GM19035 (cell line): ENCODE data around the gene DSE.
"Not testable (repeated sequence)": the region's sequence is repeated elsewhere in the genome, so short reads cannot be mapped to it uniquely, and the experiment has no call there.

ENCODE experiments used
- ATAC-seq: cut with Tn5 transposase; IDR thresholded peaks from one replicate; pipeline ENCODE4 v1.9.1; 2021; ENCODE audit not compliant: unreplicated experiment

DSE gene

GRCh38 chr6:116370760-116371119, at the start of gene DSE:
TSS of gene DSE (plus strand) at chr6:116370947. CDS start at chr6:116399251, 28,304 bp downstream.
- ATAC-seq, result peak; percentile 78

GRCh38 chr6:116321933-116322332, 48.8 kb upstream of the DSE start:
- ATAC-seq, result not testable (repeated sequence)

GRCh38 chr6:116323863-116324262, 46.9 kb upstream of the DSE start:
- no peak for ATAC-seq

DNA sequence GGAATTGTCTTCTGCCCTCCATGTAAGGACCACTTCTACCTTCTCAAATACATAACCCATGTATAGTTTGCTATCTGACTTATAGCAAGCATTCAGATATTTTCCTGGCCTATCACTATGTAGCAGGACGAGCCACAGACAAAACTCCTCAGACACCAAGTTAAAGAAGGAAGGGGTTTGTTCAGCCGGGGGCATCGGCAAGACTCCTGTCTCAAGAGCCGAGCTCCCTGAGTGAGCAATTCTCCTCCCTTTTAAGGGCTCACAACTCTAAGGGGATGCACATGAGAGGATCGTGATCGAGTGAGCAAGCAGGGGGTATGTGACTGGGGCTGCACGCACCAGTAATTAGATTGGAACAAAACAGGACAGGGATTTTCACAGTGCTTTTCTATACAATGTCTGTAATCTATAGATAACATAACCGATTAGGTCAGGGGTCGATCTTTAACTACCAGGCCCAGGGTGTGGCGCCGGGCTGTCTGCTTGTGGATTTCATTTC, 45.1 kb upstream of the DSE start:
- ATAC-seq, result not testable (repeated sequence)

DNA sequence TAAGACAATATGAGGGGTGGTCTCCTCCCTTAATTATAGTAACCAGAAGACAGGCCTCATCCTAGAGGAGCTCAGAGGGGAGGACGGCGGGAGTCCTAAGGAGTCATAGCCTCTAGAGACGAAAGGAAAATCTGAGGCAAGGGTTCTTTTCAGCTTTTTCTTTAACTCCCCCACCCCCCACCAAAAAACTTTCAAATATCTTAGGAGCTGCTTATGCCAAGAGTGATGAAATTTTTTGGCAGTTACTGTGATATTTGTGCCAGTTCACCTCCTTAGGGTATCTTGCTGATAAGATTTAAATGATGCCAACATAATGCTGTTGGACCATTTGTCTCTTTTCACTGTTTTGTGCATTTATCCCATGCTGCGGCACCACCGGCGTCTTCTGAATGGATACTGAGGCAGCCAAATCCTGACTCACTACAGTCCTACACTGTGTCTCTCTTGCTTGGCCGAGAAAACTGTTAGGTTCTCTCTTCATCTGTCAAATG, 44.5 kb upstream of the DSE start:
- no peak for ATAC-seq

DNA sequence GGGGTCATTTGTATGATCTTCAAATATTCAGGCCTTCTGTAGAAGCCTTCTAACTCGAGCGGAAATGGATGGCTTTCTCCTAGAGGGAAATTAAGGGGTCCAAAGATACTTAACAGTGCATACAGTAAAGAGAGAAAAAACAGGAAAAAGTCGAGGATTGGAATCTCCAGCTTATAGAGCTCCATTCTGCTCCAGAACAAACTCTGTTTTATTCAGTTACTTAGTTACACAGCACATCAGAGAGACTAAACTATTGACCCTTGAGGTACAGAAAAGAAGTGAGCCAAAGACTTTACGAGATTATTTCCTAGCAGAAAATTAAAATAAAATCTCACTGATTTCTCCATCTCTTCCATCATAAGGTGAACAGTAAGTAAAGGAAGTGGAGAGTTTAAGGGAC, 43.8 kb upstream of the DSE start:
- ATAC-seq, result no peak

DNA sequence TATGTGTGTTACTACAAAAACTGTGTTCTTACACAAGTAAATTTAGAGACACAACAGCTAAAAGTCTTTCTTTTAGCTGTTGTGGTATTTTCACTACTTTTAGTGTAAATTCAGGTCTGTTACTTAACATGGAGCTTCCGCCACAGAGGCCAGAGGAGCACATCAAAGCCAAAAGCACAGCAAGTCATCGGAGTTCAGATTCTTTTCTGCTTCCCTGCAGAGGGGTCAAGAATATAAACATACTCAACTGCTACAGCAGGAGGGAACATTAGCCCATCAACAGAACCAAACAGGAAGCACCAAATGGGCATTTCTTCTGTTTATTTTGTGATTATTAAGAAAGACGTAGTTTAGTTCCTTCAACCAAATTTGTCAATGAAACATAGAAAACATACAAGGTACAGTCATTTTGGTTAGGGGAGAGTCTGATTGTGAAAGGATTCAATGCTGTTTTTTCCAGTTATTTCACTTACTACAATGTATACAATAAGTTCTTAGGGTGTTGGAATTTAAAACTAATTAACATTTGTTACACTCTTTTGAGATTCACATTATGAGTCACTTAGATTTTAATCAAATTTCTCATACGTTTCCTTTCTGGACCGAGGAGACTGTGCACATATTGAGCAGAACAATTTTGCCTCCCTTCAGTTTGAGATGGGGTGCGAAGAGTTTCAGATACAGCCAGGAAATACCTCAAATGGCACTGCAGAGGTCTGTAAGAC, 42.8 kb upstream of the DSE start:
- no peak for ATAC-seq

DNA sequence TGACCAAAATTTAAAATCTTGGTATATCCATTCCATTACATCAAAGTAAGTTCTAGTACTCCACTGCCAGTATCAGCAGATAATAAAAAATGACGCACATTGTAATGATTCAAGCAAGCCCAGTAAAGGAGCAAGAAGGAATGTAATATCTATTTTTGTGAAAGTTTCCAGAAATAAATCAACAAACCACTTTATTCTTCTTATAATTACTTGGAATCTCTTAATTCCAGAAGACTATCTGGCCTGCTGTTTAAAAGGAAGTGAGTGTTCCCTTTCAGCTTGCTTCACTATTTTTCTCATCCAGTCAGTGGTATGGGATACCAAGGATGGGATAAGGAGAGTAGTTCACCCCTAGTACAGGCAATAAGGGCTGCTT, 42.2 kb upstream of the DSE start:
- ATAC-seq, result no peak

GRCh38 chr6:116329156-116329555, 41.6 kb upstream of the DSE start:
- ATAC-seq, result no peak

- ATAC-seq, result no peak
Observed at GRCh38 chr6:116330511-116330910, 40.2 kb upstream of the DSE start.

GRCh38 chr6:116332096-116332495, 38.7 kb upstream of the DSE start:
- ATAC-seq, result no peak

- ATAC-seq, result not testable (repeated sequence)
Observed at GRCh38 chr6:116334638-116335409, 35.9 kb upstream of the DSE start.

DNA sequence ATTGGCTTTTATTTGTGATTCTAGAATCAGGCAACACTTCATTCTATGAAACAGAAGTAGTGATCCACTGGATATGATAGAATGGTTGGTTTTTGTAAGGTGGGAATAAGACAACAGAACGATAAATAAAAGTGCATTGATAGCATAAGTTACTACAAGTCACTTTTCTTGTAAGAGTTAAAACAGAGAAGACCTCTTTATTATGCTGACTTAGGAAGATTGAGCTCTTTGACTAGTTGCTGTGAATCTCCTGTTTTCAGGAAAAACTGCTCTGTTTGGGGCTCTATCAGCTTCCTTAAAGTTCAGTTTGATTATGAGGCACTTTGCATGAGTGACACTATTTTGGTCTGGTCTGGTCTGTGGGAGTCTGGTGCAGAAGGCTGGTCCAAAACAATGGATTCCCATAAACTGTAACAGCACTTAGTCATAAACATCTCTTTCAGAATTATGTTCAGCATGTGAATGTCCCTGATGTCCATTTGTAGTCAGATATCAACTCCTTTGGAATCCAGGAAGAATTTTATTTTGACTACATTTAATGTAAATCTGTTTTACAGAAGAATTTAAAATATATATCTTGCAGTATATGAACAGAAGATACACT, 35.0 kb upstream of the DSE start:
- no peak for ATAC-seq

DNA sequence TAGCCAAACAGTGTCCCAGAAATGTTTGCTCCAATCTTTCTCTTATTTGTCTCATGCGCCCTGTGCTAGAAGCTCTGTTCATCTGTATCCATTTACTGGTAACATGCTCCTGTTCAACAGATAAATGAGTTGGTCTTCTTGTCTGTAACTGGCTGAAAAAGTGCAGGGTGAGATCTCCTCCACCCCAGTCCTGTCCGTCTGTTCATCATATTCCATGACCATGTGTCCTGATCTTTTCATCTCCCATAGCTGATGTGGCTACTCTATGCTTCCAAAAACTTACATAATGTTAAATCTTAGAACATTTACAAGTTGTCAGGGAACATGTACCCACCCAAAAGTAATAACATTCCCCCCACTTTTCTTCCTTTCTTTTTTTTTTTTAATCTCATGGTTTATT, 31.8 kb upstream of the DSE start:
- no peak for ATAC-seq

DNA sequence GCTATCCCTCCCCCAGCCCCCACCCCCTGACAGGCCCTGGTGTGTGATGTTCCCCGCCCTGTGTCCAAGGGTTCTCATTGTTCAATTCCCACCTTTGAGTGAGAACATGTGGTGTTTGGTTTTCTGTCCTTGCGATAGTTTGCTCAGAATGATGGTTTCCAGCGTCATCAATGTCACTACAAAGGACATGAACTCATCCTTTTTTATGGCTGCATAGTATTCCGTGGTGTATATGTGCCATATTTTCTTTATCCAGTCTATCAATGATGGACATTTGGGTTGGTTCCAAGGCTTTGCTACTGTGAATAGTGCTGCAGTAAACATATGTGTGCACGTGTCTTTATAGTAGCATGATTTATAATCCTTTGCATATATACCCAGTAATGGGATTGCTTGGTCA, 30.1 kb upstream of the DSE start:
- ATAC-seq, result not testable (repeated sequence)

DNA sequence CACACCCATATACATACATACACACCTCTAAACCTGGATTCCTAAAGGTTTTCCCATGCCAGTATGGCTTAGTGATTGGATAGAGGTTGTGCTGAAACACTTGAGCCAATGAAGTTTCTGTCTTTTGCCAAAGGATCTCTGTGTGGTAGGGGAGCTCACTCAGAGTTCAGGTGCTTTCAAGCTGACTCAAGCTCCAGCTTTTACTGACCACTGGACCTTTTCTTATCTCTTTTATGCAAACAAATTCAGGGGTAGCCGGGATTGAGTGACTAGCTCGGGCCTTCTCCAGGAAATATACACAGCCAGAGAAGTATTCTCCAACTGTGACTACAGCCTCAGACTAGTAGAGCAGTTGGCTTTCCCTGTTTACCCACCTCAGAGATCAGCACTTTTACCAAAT, 21.5 kb upstream of the DSE start:
- no peak for ATAC-seq

DNA sequence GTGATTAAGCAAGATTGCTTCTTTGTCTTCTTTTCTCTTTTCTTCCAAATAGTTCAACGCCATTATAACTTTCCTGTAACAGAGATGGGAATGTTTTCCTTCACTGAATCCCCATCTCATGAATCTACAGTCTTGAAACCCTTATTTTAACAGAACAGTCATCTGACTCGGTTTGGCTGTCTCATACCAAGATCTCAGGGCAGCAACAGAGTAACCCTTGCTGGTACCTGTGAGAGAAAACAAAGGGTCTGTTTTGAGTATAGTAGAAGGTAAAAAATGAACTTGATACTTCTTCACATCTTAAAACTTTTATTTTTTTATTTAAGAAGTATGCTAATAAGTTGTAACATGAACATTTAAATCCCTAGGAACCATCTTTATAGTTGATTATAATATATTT, 19.6 kb upstream of the DSE start:
- ATAC-seq, result no peak

- ATAC-seq, result peak; percentile 64
Observed at GRCh38 chr6:116352515-116353471, 18.0 kb upstream of the DSE start.

- ATAC-seq, result no peak
Observed at GRCh38 chr6:116354236-116354635, 16.5 kb upstream of the DSE start.

GRCh38 chr6:116355796-116356195, 15.0 kb upstream of the DSE start:
- no peak for ATAC-seq

DNA sequence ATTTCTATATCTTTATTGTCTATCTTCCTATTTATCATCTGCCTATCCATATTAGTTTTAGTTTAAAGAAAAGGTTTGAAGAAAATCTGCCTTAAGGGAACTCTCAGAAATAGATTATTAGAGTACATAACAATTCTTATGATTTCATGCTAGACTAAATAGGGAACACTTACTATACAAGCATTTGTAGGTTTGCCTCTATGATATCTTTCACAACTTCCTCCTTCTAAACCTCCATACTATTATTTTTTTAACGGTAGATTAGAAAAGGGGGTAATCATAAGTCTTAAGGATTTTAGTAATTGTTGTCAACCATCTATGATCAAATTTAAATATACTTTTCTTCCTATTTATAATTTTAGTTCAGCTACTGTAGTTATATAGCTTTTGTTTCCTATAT, 11.6 kb upstream of the DSE start:
- no peak for ATAC-seq
